ENCODE measurements around the gene BLOC1S1. TPM values are rescaled to one million over a fixed set of nuclear protein-coding genes. Genes with fewer than 3 reads are reported as not detected.

Gene BLOC1S1
- total RNA-seq, 1 experiment from 2014 or later = 85.5 TPM

GRCh38 chr12:55723516-55724225 lies 7.8 kb downstream of the BLOC1S1 start:
- RAD21 ChIA-PET (ENCODE audit: low non-redundant PET in 1 of 2, low total read pairs in 2 of 2, uncharacterized antibody in 2 of 2, unreplicated experiment in 2 of 2) = interaction anchor here in 1 of 2 experiments (0.6 kb wide), 1 partner anchor 13 kb away, joined by 3 read pairs; no protein-coding TSS in a partner anchor
- Histone ChIP-seq H3K4me2 (ENCODE audit: low read length) (no peak overlapping the region), H3K4me3 (replicated peaks in 1 of 2; ENCODE audit: low read depth in 1 of 2, low read length in 2 of 2) (no peak overlapping the region), H3K36me3 (ENCODE audit: control insufficient read depth in 1 of 2, insufficient read depth in 2 of 2, low read length in 2 of 2) (peaks cover 9 to 41% of the 10 kb centered on the region in 2 experiments; a peak in 3 of 4 replicates), H3K9me2 (ENCODE audit: insufficient read depth) (no peaks in the 10 kb centered on the region), H3K9ac (ENCODE audit: low read length) (no peak overlapping the region), H3K9me3 (ENCODE audit: control insufficient read depth in 1 of 2, insufficient read depth in 1 of 2, low read depth in 1 of 2, low read length in 2 of 2) (no peaks in the 10 kb centered on the region), H3K27ac (ENCODE audit: low read depth, low read length) (peak overlapping the region; percentile 14; the same call in 1 of the 2 replicates), H4K20me1 (ENCODE audit: insufficient read depth) (no peaks in the 10 kb centered on the region), H3K27me3 (ENCODE audit: insufficient read depth, low read length) (no peaks in the 10 kb centered on the region), H3K4me1 (ENCODE audit: control insufficient read depth in 1 of 2, insufficient read depth in 2 of 2, low read length in 2 of 2) (peaks cover 26 to 61% of the 10 kb centered on the region in 2 experiments), H2AFZ (ENCODE audit: low read depth, low read length, poor library complexity, severe bottlenecking) (no peak overlapping the region), H3K79me2 (ENCODE audit: insufficient read depth, low read length) (peaks cover 22% of the 10 kb centered on the region)
- TF ChIP-seq YY1 (IDR thresholded peaks at IDR 0.05; ENCODE audit: extremely low read depth, insufficient replicate concordance, low read depth, low read length) = no peak
- TF ChIP-seq SRF (IDR thresholded peaks at IDR 0.05; ENCODE audit: low read depth) = no peak
- no peak for TF ChIP-seq RAD21 (IDR thresholded peaks at IDR 0.05; ENCODE audit: low read depth)
- no peak for TF ChIP-seq SIN3A (IDR thresholded peaks at IDR 0.05; ENCODE audit: low read depth)
- no peak for TF ChIP-seq EZH2 (IDR thresholded peaks at IDR 0.05)
- TF ChIP-seq TCF7L2 (IDR thresholded peaks at IDR 0.05; ENCODE audit: borderline replicate concordance, extremely low read depth, insufficient read depth, insufficient read length) = no peak
- TF ChIP-seq EZH2phosphoT487 (IDR thresholded peaks at IDR 0.05; ENCODE audit: borderline replicate concordance) = no peak
- TF ChIP-seq SP1 (IDR thresholded peaks at IDR 0.05; ENCODE audit: low read depth) = no peak
- no peak for TF ChIP-seq EGR1 (IDR thresholded peaks at IDR 0.05; ENCODE audit: low read depth)
- no peak for TF ChIP-seq ZNF274 (IDR thresholded peaks at IDR 0.05; ENCODE audit: low read depth, low read length)
- no peak for TF ChIP-seq POLR2AphosphoS5 (IDR thresholded peaks at IDR 0.05; ENCODE audit: low read depth, low read length)
- no peak for TF ChIP-seq FOSL1 (IDR thresholded peaks at IDR 0.05; ENCODE audit: low read depth)
- no peak for TF ChIP-seq CBX3 (IDR thresholded peaks at IDR 0.05; ENCODE audit: low read depth)
- TF ChIP-seq REST (IDR thresholded peaks at IDR 0.05; ENCODE audit: low read depth) = no peak
- no peak for TF ChIP-seq ATF3 (IDR thresholded peaks at IDR 0.05)
- CTCF ChIA-PET = interaction anchor here (1.1 to 2.0 kb wide), 4 partner anchors 8 to 18 kb away, joined by 3 to 12 read pairs (median 4); partner anchors contain the start of gene BLOC1S1
- intact Hi-C loops (cut with micrococcal nuclease) = no loop called here
- POLR2A ChIA-PET = interaction anchor here (1.1 to 1.8 kb wide), 2 partner anchors 14 to 41 kb away, joined by 3 to 9 read pairs; no protein-coding TSS in a partner anchor
- BruUV-seq (replicated peaks) = no TSS peak
- no peak for DNase-seq (ENCODE audit: low read depth, low spot score)
- ATAC-seq = no peak
